ENCODE measurements around the gene SLC13A5. TPM values are rescaled to one million over a fixed set of nuclear protein-coding genes. Genes with fewer than 3 reads are reported as not detected.

SLC13A5 gene
- total RNA-seq, 2 experiments from 2014 or later = not detected

- H3K36me3 Mint-ChIP-seq (ENCODE audit: low read depth) = no peaks in the 10 kb centered on the region
- ATAC-seq (ENCODE audit: poor library complexity) (no peak), DNase-seq (no peak)
- peaks cover 0 to 17% of the 10 kb centered on the region in 2 experiments for H3K9me3 ChIP-seq (ENCODE audit: control insufficient read depth in 1 of 2, insufficient read depth in 1 of 2, low read length in 2 of 2)
- CTCF ChIA-PET = no interaction called here
- intact Hi-C loops (cut with DNase I, micrococcal nuclease) = no loop called here
- H3K4me1 Mint-ChIP-seq (ENCODE audit: low read depth) = peaks cover 14% of the 10 kb centered on the region
- no peak overlapping the region for H3K4me3 Mint-ChIP-seq
- H3K27ac ChIP-seq (ENCODE audit: low read depth in 1 of 2, low read length in 2 of 2) = no peak overlapping the region
- peaks cover 91% of the 10 kb centered on the region for H3K27me3 Mint-ChIP-seq
- POLR2A ChIA-PET = no interaction called here
- peaks cover 34 to 37% of the 10 kb centered on the region in 2 experiments for H3K27me3 ChIP-seq (ENCODE audit: control insufficient read depth in 1 of 2, insufficient read depth in 2 of 2, low read length in 2 of 2)
- H3K4me3 ChIP-seq (ENCODE audit: low read length) = no peak overlapping the region
- H3K27ac Mint-ChIP-seq = no peak overlapping the region
- no peaks in the 10 kb centered on the region for H3K9me3 Mint-ChIP-seq
- H3K36me3 ChIP-seq (ENCODE audit: insufficient read depth, low read length) = no peaks in the 10 kb centered on the region
- no peak for TF ChIP-seq CTCF (IDR thresholded peaks at IDR 0.05)
- H3K4me1 ChIP-seq (ENCODE audit: insufficient read depth, low read length) = peaks cover 11% of the 10 kb centered on the region
Observed at GRCh38 chr17:6712058-6712853, 913 bp downstream of the SLC13A5 start.

- Mint-ChIP-seq H3K4me1 (ENCODE audit: low read depth) (peaks cover 14% of the 10 kb centered on the region), H3K27me3 (peaks cover 91% of the 10 kb centered on the region), H3K36me3 (ENCODE audit: low read depth) (no peaks in the 10 kb centered on the region), H3K9me3 (no peaks in the 10 kb centered on the region), H3K27ac (no peak overlapping the region), H3K4me3 (no peak overlapping the region)
- ChIA-PET POLR2A (no interaction called here), CTCF (no interaction called here)
- no peak for TF ChIP-seq CTCF (IDR thresholded peaks at IDR 0.05)
- Histone ChIP-seq H3K27me3 (ENCODE audit: control insufficient read depth in 1 of 2, insufficient read depth in 2 of 2, low read length in 2 of 2) (peaks cover 34 to 41% of the 10 kb centered on the region in 2 experiments), H3K36me3 (ENCODE audit: insufficient read depth, low read length) (no peaks in the 10 kb centered on the region), H3K27ac (ENCODE audit: low read depth in 1 of 2, low read length in 2 of 2) (no peak overlapping the region), H3K9me3 (ENCODE audit: control insufficient read depth in 1 of 2, insufficient read depth in 1 of 2, low read length in 2 of 2) (peaks cover 0 to 17% of the 10 kb centered on the region in 2 experiments), H3K4me3 (ENCODE audit: low read length) (no peak overlapping the region), H3K4me1 (ENCODE audit: insufficient read depth, low read length) (peaks cover 11% of the 10 kb centered on the region)
- ATAC-seq (ENCODE audit: poor library complexity) = no peak
- intact Hi-C loops (cut with DNase I, micrococcal nuclease) = no loop called here
- no peak for DNase-seq
Observed at GRCh38 chr17:6711681-6712057, 1.5 kb downstream of the SLC13A5 start.

GRCh38 chr17:6711081-6711674, 2.0 kb downstream of the SLC13A5 start:
- H3K4me3 Mint-ChIP-seq = no peak overlapping the region
- intact Hi-C loops (cut with DNase I, micrococcal nuclease) = no loop called here
- peaks cover 0 to 14% of the 10 kb centered on the region in 2 experiments for H3K9me3 ChIP-seq (ENCODE audit: control insufficient read depth in 1 of 2, insufficient read depth in 1 of 2, low read length in 2 of 2)
- POLR2A ChIA-PET = no interaction called here
- peaks cover 34 to 41% of the 10 kb centered on the region in 2 experiments for H3K27me3 ChIP-seq (ENCODE audit: control insufficient read depth in 1 of 2, insufficient read depth in 2 of 2, low read length in 2 of 2)
- CTCF ChIA-PET = no interaction called here
- no peak overlapping the region for H3K4me3 ChIP-seq (ENCODE audit: low read length)
- no peaks in the 10 kb centered on the region for H3K9me3 Mint-ChIP-seq
- H3K27ac ChIP-seq (ENCODE audit: low read depth in 1 of 2, low read length in 2 of 2) = no peak overlapping the region
- no peaks in the 10 kb centered on the region for H3K36me3 Mint-ChIP-seq (ENCODE audit: low read depth)
- H3K36me3 ChIP-seq (ENCODE audit: insufficient read depth, low read length) = no peaks in the 10 kb centered on the region
- H3K4me1 ChIP-seq (ENCODE audit: insufficient read depth, low read length) = peaks cover 11% of the 10 kb centered on the region
- peaks cover 14% of the 10 kb centered on the region for H3K4me1 Mint-ChIP-seq (ENCODE audit: low read depth)
- H3K27me3 Mint-ChIP-seq = peaks cover 91% of the 10 kb centered on the region
- ATAC-seq (ENCODE audit: poor library complexity) (no peak), DNase-seq (no peak)
- H3K27ac Mint-ChIP-seq = no peak overlapping the region
- no peak for TF ChIP-seq CTCF (IDR thresholded peaks at IDR 0.05)
